GM21576 (cell line): Measurements from ENCODE around the gene FN3K.

Experiments
- ATAC-seq: cut with Tn5 transposase; IDR thresholded peaks from one replicate; pipeline ENCODE4 v1.9.1; 2021; ENCODE audit warnings: mild to moderate bottlenecking, moderate library complexity; ENCODE audit not compliant: unreplicated experiment

Gene FN3K

DNA sequence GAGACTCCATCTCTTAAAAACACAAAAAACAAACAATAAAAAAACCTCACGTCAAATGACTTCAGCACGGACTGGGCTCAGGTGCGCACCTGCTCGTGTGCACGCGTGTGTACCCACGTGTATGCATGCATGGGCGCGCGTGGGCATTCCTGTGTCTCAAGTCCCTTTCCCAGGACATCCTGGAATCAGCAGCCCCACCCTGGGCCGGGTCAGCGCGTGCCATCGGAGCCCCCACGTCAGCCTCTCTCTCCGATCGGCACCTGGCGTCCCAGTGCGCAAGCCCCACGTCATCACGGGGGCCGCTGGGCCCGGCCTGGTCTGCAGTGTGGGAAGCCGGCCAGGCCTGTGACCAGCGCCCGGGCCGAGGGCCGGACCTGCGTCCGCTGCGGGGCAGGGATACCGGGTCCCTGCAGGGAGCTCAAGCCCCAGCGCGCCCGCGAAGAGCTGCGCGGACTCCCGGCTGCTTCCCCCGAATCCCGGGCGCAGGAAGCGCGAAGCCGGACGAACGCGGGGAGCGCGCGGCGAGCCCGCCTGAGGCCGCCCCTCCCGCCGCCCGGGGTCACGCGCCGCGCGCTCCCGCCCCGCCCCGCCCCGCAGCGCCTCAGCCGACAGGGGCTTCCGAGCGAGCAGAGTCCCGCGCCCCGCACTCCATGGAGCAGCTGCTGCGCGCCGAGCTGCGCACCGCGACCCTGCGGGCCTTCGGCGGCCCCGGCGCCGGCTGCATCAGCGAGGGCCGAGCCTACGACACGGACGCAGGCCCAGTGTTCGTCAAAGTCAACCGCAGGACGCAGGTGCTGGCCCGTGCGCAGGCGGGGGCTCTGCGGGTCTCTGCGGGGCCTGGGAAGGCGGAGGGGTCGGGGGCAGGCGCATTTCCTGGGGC is at the start of gene FN3K:
TSS of gene FN3K (plus strand) at position 629 of the 880 bp plus-strand sequence. CDS start at position 651, 22 bp downstream.
- ATAC-seq = no peak

DNA sequence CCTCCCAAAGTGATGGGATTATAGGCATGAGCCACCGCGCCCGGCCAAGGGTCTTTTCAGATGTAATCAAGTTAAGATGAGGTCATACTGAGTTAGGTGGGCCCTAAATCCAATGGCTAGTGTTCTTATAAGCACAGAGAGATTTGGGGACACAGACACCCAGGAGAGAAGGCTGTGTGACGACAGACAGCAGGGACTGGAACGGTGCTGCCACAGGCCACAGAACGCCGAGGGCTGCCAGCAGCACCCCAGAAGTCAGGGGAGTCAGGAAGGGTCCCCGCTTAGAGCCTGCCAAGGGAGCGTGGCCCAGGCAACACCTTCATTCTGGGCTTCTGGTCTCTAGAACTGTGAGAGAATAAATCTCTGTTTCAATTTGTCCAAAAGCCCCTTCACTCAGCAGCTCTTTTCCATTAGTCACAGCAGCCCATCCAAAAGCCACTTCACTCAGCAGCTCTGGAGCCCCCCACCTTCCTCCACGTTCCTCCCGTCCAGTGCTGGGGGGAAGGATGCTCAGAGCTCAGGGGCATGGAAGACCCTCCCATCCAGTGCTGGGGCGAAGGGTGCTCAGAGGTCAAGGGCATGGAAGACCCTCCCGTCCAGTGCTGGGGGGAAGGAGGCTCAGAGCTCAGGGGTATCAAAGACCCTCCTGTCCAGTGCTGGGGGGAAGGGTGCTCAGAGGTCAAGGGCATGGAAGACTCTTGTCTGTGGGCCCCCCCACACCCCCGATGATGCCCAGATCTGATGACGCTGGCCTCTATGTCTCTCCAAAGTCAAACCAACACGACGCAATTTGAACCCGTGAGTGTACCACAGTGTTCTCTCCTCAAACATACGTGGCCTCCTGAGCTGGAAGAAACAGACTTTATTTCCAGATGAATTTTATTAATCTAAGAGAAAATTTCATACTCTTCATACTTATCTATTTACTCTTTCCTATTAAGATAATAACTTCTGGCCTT is 48.8 kb upstream of the FN3K start:
- no peak for ATAC-seq

DNA sequence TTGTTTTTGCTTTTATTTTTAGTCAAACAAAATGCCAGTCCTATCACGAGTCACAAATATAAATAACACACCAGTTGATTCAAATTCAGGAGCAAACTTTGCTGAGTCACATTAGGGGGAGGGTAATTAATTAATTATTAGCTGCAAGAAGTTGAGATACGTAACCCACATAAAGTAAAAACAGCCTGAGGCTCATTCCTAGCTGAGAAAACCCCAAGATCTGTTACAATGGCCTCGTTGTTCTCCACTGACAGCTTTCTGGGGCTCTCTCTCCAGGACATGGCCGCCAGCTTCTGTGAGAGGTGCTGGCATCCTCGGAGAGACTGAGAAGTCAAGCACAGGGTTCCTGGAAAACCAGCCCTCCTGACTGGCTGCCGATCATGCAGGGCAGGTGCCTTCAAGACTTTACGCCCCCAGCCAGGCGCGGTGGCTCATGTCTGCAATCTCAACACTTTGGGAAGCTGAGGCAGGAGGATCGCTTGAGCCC is 48.0 kb upstream of the FN3K start:
- ATAC-seq = no peak

DNA sequence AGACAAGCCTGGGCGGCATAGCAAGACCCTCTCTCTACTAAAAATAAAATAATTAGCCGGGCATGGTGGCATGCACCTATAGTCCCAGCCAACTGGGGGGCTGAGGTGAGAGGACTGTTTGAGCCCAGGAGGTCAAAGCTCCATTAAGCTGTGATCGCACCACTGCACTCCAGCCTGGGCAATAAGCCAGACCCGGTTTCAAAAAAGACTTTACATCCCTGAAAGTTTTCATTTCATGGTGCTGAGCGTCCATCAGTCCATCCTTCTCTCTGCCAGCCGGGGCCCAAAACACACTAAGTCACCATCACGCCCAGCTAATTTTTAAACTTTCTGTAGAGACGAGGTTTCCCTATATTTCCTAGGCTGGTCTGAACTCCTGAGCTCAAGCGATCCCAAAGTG is 47.5 kb upstream of the FN3K start:
- ATAC-seq = no peak

DNA sequence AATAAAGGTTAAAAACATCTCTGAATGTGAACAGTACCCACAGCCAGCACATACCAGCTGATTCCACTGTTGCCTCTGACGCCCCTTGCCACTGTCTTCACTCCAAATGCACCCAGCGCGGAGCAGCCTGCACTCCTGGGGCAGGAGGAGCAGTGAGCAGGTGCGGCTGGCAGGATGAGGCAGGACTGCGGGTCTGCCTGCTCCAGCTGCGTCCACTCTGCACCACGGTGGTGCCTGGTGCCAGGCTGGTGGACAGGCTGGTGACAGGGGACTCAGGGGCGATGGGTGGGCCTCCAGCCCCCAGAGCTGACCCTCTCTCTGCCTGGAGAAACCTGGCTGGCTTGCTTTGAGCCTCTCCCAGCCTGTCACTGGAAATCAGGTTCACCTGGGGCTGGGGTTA is 46.3 kb upstream of the FN3K start:
- ATAC-seq = no peak

DNA sequence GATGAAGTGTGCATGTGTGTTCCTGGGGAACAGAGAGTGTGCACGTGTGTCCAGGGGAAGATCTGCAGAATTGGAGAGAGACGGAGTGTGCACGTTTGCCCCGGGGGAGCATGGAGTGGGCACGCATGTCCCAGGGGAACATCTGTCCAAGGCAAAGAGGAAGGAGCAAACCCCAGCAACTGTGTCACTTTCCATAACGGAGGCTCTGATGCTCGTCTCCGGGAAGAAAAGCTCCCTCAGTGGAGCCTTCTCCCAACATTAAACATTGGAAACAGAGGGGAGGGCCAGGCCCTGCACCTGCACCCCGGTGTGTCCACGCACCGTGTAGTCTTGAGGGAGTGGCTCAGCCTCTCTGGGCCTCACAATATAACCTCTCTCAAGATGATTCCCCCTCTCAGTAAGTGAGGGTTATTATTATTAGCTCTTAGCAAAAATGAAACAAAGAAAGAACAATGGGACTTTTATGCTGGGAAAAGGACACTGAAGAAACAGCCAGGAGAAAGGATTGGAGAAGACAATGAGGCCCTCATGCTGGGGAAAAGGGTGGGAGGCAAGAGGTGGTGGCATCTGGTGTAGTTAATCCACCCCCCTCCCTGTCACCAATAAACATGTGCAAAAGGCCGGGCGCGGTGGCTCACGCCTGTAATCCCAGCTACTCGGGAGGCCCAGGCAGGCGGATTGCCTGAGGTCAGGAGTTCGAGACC is 44.5 kb upstream of the FN3K start:
- ATAC-seq = no peak

DNA sequence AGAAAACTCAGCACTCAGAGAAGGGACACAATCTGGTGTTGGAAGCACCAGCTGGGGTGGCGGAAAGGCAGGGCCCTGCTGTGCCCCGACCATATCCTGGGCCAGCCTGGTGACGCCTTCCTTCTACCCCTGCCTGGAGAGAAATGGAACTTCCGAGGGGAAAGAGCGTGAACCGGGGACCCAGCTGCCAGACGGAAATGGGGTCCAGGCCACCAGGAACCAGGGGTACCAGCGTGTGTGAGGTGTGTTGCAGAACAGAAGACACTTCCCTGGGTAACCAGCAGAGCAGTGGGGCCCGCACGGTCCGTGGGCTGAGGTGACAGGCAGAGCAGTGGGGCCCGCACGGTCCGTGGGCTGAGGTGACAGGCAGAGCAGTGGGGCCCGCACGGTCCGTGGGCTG is 43.7 kb upstream of the FN3K start:
- ATAC-seq = no peak

DNA sequence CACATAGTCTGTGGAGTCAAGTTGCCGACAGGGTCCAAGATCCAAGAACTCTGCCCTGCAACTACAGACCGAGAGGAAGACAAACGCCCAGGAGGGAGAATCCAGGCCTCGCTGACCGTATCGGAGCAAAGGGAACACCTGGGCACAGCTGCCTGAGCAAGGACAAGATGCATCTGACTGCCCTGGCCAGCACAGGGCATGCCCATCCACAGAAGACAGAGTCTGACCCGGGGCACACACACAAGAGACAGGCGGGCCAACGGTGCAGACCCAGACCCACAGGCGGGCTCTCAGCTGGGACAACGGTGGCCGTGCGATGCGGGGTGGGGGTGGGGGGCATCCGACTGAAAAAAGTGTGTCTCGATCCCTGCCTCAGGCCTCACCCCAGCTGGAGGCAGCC is 43.1 kb upstream of the FN3K start:
- ATAC-seq = no peak

DNA sequence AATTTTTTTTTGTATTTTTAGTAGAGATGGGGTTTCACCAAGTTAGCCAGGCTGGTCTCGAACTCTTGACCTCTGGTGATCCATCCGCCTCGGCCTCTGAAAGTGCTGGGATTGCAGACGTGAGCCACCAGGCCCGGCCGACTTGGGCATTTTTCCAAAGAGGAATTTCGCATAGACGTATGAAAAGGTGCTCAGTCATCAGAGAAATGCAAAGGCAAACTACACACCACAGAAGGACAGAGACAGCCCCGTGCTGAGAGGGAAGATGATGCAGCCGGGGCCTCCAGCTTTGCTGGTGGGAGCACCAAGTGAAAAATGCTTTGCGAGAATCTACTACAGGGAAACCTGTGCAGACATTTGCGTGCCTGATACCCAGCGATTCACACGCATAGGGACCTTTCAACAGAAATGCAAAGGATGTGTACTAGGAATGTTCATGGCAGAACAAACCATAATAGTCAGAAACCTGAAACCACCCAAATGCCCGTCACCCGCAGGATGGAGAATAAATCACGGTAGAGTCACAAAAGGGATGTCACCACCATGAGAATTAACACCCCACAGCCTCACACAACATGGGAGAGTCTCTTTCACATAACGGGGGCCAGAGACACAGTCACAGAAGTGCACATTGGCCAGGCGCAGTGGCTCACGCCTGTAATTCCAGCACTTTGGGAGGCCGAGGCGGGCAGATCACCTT is 42.1 kb upstream of the FN3K start:
- no peak for ATAC-seq

DNA sequence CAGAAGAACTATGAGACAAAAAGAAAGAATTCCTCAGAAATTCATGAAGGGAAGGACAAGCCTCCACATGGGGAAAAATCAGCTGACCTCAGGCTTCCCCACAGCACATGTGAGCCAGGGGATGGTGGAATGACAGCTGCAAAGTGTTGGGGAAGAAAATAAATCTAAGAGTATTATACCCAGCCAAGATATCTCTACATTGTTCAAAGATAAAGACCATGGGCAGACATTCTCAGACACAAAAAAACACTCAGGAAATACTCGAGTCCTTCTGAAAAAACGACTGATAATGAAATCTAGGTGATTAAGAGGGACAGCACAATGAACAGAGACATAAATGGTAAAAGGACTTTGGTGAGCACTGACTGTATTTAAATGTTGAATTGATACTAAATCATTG is 40.8 kb upstream of the FN3K start:
- ATAC-seq = no peak

DNA sequence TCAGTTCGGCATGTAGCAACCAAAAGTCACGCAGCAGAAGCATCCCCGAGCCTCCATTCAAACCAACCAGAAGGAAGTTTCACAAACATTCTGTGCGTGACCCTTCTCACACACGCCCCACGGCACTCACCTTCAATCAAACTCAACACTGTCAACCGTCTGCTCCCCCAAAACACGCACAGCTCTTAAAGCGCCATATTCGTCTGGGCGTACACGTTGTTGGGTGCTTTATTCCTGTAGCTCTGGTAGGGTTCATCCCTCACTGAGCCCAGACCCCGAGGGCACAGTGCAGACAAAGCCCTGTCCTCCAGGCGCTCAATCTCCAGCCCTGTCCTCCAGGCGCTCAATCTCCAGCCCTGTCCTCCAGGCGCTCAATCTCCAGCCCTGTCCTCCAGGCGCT is 39.2 kb upstream of the FN3K start:
- ATAC-seq = no peak

DNA sequence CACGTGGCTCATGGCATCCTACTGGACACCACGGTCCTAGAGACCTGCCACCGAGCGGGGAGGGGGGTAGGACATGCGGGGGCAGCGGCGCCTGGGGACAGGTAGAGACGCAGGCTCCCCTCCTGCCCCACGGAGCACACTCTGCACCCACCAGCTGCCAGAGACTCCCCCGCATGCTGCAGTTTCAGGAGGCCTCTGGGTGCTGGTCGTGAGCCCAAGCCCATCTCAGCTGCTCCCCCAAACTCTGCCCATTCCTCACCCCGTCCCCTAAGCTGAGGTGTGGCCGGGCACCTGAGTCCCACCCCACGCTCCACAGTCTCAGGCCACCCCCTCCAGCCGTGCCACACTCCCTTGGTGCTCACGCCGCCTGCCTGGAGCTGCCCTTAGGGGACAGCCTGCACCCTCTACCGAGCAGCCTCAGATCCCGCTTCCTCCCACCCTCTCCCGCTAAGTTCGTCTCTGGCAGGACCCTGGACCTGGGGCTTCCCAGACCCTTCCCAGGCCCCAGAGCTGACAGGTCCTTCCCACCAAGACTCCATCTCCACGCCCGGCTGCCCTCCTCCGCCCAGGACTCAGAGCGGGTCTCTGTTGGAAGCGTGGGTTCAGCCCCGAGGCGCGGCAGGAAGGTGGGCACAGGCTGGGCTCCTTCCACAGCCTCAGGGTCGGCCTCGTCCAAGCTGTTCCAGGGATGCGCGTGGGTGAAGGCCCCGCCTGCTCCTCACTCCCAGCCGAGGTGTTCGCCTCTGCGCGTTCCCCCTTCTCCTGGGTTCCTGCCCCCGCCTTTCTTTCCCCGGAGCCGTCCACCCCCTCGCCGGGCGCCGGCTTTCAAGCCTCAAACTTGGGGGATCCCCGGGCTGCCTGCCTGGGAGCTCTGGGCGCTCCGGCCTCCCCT is 38.3 kb upstream of the FN3K start:
- no peak for ATAC-seq

DNA sequence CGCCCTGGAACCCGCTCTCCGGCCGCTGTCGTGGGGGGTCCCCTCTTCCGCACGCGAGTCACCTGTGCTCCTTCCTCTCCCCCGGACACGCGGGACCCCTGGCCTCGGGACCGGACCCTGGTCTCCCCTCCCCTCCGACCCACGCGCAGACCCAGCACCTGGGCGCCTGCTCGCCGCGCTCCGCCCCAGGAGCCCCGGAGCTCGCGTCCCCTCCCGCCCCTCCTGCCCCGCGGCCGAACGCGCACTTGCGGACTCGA is 37.7 kb upstream of the FN3K start:
- ATAC-seq = no peak

DNA sequence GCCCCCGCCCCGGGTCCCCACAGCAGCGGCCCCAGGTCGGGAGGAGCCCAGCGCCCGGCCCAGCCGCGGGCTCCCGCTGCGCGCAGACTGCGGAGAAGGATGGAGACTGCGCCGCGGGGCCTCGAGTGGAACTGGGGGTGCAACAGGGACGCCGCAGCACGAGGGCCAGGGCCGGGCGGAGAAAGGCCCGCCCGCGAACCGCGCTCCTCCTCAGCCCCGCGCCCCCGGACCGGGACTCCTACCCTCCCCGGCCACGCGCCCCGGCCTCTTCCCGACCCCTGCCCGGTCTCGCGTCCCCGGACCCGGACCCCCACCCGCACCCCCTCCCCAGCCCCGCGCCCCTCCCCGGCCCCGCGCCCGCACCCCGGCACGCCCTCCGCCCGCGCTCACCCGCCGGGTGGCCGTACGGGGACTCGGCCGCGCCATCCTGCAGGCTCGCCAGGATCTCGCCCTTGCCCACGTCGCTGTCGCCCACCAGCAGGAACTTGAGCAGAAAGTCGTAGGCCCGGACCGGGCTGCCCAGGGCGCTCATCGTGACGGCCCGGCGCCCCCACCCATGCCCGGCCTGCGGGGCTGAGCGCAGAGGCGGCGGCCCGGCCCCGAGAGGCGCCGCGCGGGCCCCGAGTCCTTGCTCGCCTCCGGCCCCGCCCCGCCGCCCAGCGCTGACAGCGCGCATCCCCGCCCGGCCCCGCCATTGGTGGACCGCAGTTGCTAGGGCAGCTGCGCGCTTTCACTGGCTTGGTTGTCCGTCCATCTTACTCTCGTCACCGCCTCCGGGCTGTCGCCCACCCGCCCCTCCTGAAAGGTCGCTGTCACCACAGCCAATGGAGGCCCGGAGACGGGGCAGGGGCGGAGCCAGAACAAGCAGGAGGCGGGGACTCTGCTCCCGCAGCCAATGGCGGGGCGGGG is 37.1 kb upstream of the FN3K start, which contains the start of gene RAB40B:
TSS of gene RAB40B (minus strand) at position 634 of the 909 bp plus-strand sequence. CDS start at position 532, 102 bp downstream.
- peak; percentile 98 for ATAC-seq

DNA sequence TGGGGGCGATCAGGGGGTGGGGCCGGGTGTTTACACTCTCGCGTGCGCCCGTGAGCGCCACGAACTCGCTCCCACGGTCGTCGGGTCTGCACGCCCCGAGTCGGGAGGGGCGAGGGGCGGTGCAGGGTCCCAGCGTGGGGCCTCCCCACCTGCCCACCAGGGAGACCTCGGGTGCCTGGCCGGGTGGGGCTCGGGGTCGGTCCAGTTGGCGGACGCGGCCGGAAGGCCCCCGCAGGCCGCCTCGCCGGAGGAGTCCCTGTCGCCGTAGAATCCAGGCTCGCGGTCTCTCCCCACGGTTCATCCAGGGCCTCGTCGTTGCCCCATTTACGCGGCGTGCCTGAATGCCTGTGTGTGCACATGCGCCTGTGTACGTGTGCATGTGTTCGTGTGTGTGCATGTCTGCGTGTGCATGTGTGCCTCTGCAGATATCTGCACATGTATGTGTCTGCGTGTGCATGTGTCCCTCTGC is 36.4 kb upstream of the FN3K start:
- ATAC-seq = peak; percentile 18

DNA sequence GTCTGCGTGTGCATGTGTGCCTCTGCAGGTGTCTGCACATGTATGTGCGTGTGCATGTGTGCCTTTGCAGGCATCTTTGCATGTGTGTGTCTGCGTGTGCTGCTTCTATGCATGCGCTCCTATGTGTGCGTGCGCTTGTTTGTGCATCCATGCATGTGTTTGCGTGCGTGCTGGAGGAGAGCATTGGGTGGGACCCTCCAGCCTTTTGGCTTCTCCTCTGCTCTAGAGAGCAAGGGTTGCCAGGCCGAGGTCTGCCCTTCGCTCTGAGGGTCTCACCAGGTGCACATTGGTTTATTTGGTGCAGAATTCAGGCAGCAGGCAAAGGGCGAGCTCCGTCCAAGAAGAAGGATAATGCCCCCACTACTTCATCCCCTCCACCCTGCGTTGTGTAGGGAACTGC is 35.9 kb upstream of the FN3K start:
- ATAC-seq = no peak

DNA sequence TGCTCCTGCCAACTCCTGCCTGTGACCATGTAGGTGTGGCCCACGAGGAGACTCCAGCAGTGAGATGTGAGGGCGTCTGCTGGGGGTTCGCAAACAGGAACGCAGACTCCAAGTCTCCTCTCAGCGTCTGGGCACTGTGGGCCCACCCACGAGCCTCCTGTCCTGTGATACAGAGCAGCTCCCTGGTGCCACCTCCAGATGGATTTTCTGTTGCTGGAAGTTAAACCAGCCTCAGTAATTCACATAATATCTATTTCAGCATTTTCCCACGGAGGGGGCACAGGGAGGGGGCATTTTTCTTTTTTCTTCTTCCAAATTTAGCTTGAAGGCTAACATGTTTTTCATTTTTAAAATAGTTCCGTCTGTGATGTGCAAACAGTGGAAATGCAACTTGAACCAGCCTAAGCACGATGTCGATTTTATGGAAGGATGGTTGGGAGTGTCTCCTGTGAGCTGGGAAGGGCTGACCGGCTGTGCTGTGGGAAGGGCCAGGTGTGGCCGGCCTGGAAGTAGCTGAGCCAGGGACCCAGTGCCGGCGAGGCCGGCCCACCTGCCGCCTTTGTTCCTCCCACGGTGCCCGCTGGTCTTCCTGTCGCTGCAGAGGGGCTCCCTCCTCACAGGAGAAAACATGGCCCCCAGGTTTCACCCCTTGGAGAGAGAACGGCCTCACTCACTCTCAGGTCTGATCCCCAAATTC is 33.0 kb upstream of the FN3K start:
- no peak for ATAC-seq
